Measurements from ENCODE around the gene ATRNL1.

- TF ChIP-seq EZH2phosphoT487 (IDR thresholded peaks at IDR 0.05; ENCODE audit: insufficient read depth, low read depth) (no peak), EZH2 (IDR thresholded peaks at IDR 0.05; ENCODE audit: insufficient read depth, poor library complexity, severe bottlenecking) (no peak)
Measured at GRCh38 chr10:115744089-115744488, 650.9 kb downstream of the ATRNL1 start.
